H1 (cell line): ENCODE results near the gene AGPAT3. TPM values are rescaled to one million over a fixed set of nuclear protein-coding genes. Genes with fewer than 3 reads are reported as not detected.

Source experiments
- BACH1 ChIP-seq: IDR thresholded peaks from 2 replicates; pipeline ENCODE4 v1.6.1; 2012; ENCODE audit warnings: low read length, improper control_type of control experiment
- CEBPB ChIP-seq: IDR thresholded peaks from 2 replicates; pipeline ENCODE4 v1.6.1; 2012; ENCODE audit warnings: low read depth, low read length
- CHD2 ChIP-seq: IDR thresholded peaks from 2 replicates; pipeline ENCODE4 v1.6.1; 2012; ENCODE audit warnings: low read length, improper control_type of control experiment
- CREB1 ChIP-seq: IDR thresholded peaks from 2 replicates; pipeline ENCODE4 v1.6.1; 2012; ENCODE audit warnings: inconsistent platforms
- JUN ChIP-seq: IDR thresholded peaks from 2 replicates; pipeline ENCODE4 v1.6.1; 2011; ENCODE audit warnings: low read depth, mild to moderate bottlenecking, improper control_type of control experiment, low read length
- KDM1A ChIP-seq: fragments of 200-600, 300-600 bp; sonication (generic); IDR thresholded peaks from 2 replicates; pipeline ENCODE4 v1.7.1; 2016; ENCODE audit warnings: mild to moderate bottlenecking, low read length, borderline replicate concordance
- SIX5 ChIP-seq: IDR thresholded peaks from 2 replicates; pipeline ENCODE4 v1.6.1; 2011; ENCODE audit warnings: mild to moderate bottlenecking, low read depth, low read length
- SRF ChIP-seq: IDR thresholded peaks from 2 replicates; pipeline ENCODE4 v1.6.1; 2011; ENCODE audit warnings: mild to moderate bottlenecking, low read depth, low read length, moderate library complexity
- TEAD4 ChIP-seq: IDR thresholded peaks from 2 replicates; pipeline ENCODE4 v1.6.1; 2012; ENCODE audit warnings: low read depth, low read length, inconsistent platforms, mixed read lengths
- polyA plus RNA-seq, 7 experiments: library from polyadenylated mRNA; depleted of rRNA in 3 of 7; stranded (reverse) in 5 of 7; unstranded in 2 of 7; fragments of >200 nt in 5 of 7; fragments of 200-250 nt in 2 of 7; gene quantifications; 1 replicate in 5 of 7; 2 replicates in 1 of 7; 4 replicates in 1 of 7; pipeline versions ENCODE4 v1.2.1 to v1.2.3, GENCODE V29; 2011 to 2013; ENCODE audit warnings: missing spikeins in 2 of 7, mixed read lengths in 2 of 7
- total RNA-seq: library from RNA; stranded (reverse); fragmentation: NEBNext Ultra II Directional; extraction: Animal tissue kit (Norgen Biotek cat#: 25700); gene quantifications from 2 replicates; pipeline ENCODE4 v1.2.1, GENCODE V29; 2021
- TF ChIP-seq, protein P1 (sequence below): IDR thresholded peaks from 2 replicates; pipeline ENCODE4 v1.6.1; 2011; ENCODE audit warnings: low read depth, mild to moderate bottlenecking, low read length; ENCODE audit not compliant: insufficient read depth

The AGPAT3 gene
- total and polyA plus RNA-seq, 2 of the 8 experiments (the other 6 are each of a cell fraction or from before 2014, with no cell fraction given): 5.8 to 7.3 TPM

- no peak for TF ChIP-seq TEAD4
- TF ChIP-seq, protein P1, sequence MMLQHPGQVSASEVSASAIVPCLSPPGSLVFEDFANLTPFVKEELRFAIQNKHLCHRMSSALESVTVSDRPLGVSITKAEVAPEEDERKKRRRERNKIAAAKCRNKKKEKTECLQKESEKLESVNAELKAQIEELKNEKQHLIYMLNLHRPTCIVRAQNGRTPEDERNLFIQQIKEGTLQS: no peak
- TF ChIP-seq CEBPB: no peak
- TF ChIP-seq CHD2: no peak
- no peak for TF ChIP-seq JUN
- TF ChIP-seq SRF: no peak
- TF ChIP-seq CREB1: 0 out of 2 replicates have a peak, but pooled peaks have one; percentile 3
- no peak for TF ChIP-seq BACH1
- no peak for TF ChIP-seq SIX5
- peak; percentile 56; the same call in 1 of the 2 replicates for TF ChIP-seq KDM1A
Observed at GRCh38 chr21:44012474-44013379, 147.7 kb downstream of the AGPAT3 start (continued).
